Suppressor macrophage treated with lipopolysaccharide for 4 hours (primary cell): ENCODE measurements around the gene GPATCH1.
"Not testable (repeated sequence)": the region's sequence is repeated elsewhere in the genome, so short reads cannot be mapped to it uniquely, and the experiment has no call there.

Experiments
- DNase-seq: peaks from one replicate; pipeline ENCODE4 v3.0.0-alpha.2; 2020

GPATCH1 gene

DNA sequence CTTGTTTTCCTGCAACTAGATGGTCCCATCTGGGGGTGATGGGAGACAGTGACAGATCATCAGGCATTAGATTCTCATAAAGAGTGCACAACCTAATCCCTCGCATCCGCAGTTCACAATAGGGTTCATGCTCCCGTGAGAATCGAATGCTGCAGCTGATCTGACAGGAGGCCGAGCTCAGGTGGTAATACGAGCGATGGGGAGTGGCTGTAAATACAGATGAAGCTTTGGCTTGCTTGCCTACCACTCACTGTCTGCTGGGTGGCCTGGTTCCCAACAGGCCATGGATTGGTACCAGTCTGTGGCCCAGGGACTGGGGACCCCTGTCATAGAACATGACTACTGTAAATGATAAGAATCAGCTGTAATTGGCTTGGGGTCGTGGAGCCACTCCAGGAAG lies 78.9 kb downstream of the GPATCH1 start:
- no peak for DNase-seq

- no peak for DNase-seq
Measured at GRCh38 chr19:33161201-33161600, 80.2 kb downstream of the GPATCH1 start.

DNA sequence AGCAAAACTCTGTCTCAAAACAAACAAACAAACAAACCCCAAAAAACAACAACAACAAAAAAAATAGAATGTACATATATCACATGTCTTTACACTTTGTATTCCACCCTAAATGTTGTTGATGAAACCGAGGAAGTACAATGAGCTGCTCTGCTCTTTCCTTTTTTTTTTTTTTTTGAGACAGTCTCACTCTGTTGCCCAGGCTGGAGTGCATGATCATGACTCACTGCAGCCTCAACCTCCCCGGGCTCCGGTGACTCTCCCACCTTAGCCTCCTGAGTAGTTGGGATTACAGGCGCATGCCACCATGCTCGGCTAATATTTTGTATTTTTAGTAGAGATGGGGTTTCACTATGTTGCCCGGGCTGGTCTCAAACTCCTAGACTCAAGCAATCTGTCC lies 82.5 kb downstream of the GPATCH1 start:
- peak; percentile 20 for DNase-seq

DNA sequence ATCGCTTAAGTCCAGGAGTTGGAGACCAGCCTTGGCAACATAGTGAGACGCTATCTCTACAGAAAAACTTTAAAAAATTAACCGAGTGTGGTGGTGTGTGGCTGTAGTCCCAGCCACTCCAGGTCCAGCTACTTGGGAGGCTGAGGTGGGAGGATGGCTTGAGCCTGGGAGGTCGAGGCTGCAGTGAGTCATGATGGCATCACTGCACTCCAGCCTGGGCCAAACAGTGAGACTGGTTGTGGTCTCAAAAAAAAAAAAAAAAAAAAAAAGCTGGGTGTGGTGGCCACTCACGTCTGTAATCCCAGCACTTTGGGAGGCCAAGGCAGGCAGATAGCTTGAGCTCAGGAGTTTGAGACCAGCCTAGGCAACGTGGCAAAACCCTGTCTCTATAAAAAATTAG lies 85.1 kb downstream of the GPATCH1 start:
- not testable (repeated sequence) for DNase-seq

- DNase-seq = no peak
Measured at GRCh38 chr19:33167438-33167837, 86.5 kb downstream of the GPATCH1 start.

DNA sequence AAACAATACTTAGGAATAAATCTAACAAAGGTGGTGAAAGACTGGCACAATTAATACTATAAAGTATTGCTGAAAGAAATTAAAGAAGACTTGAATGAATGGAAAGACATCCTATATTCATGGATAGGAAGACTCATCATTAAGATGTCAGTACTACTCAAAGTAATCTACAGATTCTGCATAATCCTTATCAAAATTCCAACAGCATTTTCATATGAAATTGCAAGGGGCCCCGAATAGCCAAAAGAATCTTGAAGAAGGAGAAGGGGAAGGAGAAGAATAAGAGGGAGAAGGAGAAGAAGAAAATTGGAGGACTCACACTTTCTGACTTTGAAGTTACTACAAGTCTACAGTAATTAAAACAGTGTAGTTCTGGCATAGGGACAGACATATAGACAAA lies 87.5 kb downstream of the GPATCH1 start:
- DNase-seq = no peak

- DNase-seq = no peak
Measured at GRCh38 chr19:33171222-33171795, 90.3 kb downstream of the GPATCH1 start.

GRCh38 chr19:33171916-33172359 lies 91.0 kb downstream of the GPATCH1 start:
- no peak for DNase-seq

DNA sequence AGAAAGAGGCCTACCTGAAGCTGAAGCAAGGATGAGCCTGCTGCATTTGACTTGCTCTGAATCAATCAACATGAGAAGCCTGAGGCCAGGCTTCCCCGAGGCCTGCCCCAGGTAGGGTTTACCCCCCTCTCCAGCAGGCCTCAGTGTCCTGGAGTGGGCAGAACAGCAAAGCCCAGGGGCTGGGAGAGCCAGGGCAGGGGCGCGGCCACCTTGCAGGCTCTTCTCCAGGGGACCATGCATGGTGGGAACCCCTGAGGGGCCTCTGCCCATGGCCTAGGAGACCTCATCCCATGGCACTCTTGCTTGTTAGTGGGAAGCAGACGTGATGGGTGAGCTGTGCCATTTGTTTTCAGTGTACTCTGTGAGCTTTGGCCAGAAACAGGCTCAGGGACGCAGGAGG lies 93.2 kb downstream of the GPATCH1 start:
- DNase-seq = no peak

- DNase-seq = no peak
Measured at GRCh38 chr19:33175156-33175782, 94.3 kb downstream of the GPATCH1 start.

DNA sequence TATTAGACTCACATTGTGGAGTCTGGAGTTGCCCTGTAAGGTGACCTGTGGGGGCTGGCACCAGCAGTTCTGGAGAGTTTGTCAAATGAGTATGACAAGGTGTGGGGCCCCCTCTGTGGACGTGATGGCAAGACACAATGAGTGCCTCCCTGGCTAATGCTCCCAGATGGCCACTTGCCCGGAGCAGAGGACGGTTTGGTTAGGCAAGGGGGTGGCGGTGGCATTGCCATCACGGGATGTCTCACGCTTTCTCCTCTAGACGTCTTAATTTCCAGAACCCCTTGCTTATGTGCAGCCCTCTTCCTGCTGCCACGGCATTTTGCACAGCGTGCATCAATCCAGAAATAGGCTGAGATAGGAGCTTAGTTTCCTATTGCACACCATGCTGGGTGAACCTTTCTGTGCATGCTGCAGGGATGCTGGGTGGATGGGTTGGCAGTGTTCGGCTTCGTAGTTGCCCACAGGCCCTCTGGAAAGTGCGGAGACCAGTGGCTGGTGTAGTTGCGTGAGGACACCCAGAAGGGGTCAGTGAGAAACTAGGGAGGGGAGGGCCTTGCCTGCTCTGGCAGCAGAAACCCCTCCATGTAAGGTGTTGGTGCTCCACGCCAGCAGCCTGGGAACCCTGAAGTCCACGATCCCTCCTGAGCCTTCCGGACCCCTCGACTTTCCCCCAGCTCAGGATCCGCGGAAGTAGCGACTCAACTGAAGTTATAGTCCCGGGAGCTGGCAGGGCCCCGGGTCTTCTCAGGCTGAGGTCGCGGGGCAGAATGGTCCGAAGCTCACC lies 95.1 kb downstream of the GPATCH1 start:
- DNase-seq = peak; percentile 19

DNA sequence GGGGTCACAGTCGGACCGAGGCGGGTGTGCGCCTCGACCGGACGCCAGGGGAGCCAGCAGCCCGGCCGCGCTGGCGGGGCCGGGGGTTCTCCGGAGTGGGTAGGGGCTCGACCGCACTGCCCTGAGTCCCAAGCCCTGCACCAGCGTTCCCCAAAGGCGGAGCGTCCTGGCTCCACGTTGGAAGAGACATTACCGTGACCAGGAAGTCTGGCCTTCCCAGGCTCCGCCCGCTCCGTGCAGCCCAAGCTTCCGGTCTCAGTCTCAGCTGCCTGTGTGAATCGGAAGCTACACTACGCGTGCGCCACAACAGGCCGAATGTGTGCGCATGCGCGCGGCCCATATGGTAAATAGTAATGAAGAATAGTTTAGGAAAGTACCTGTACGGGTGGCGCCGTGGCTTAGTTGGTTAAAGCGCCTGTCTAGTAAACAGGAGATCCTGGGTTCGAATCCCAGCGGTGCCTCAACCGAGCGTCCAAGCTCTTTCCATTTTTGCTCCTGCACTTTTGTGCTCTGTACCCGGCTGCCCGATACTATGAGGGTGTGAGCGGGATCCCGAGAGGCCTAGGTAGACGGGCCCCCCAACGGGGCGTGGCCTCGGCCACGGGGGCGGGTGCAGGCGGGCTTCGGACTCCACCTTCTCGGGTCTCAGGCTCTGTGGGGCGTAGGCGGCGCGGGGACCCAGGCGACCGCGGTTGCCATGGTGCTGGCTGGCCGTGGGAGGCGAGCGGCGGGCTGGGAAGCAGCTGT lies 95.9 kb downstream of the GPATCH1 start:
- peak; percentile 97 for DNase-seq

DNA sequence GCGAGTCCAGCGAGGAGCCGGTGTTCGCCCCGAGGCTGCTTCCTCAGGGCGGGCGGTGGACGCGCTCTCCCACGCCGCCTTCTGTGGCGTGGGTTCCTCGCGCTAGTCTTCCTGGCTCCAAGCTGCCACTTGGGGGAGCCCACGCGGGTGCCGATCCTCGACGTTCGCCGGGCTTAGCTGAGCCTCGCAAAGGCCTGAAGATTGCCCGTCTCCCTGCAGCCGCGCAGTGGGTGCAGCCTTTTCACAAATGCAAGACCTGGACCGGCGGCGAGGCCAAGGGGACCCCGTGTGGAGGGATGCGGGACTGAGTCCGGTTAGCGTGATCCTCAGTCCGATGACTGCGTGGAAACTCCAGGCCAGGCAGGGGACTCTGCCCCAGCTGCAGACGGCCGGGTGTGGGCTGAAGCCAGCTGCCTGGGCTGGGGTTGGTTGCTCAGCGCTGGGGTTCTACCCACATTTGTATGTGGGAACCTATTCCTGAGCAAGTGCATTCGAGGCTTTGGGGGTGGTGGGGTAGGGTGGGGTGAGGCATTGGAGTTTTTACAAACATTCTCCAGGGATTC lies 96.5 kb downstream of the GPATCH1 start:
- peak; percentile 82 for DNase-seq
